Endothelial cell (in vitro differentiated cells): ENCODE measurements around the gene CPAMD8. TPM values are rescaled to one million over a fixed set of nuclear protein-coding genes. Genes with fewer than 3 reads are reported as not detected.

Experiments used
- DNase-seq: peaks from one replicate; pipeline ENCODE4 v3.0.0; 2021; ENCODE audit warnings: low spot score
- H3K27ac Mint-ChIP-seq: one replicate; pipeline ENCODE4 v1.8.0; 2021; ENCODE audit warnings: mixed read lengths, inconsistent platforms; ENCODE audit not compliant: unreplicated experiment
- H3K27me3 Mint-ChIP-seq: one replicate; pipeline ENCODE4 v1.8.0; 2021; ENCODE audit warnings: mild to moderate bottlenecking, moderate library complexity, mixed read lengths, inconsistent platforms; ENCODE audit not compliant: unreplicated experiment
- H3K36me3 Mint-ChIP-seq: one replicate; pipeline ENCODE4 v1.8.0; 2021; ENCODE audit warnings: mild to moderate bottlenecking, low read depth, mixed read lengths, inconsistent platforms; ENCODE audit not compliant: unreplicated experiment
- H3K4me1 Mint-ChIP-seq: one replicate; pipeline ENCODE4 v1.8.0; 2021; ENCODE audit warnings: mild to moderate bottlenecking, mixed read lengths, inconsistent platforms; ENCODE audit not compliant: unreplicated experiment
- H3K4me3 Mint-ChIP-seq: one replicate; pipeline ENCODE4 v1.8.0; 2021; ENCODE audit warnings: mild to moderate bottlenecking, mixed read lengths, inconsistent platforms; ENCODE audit not compliant: unreplicated experiment
- H3K9me3 Mint-ChIP-seq: one replicate; pipeline ENCODE4 v1.8.0; 2021; ENCODE audit warnings: mixed read lengths, inconsistent platforms; ENCODE audit not compliant: unreplicated experiment
- CTCF ChIP-seq: fragments of 200-600 bp; sonication (generic); IDR thresholded peaks from one replicate; pipeline ENCODE4 v1.5.0; 2021; ENCODE audit warnings: antibody characterized with exemption; ENCODE audit not compliant: unreplicated experiment
- total RNA-seq: library from RNA; stranded (reverse); fragmentation: NEBNext Ultra II Directional; extraction: Animal tissue kit (Norgen Biotek cat#: 25700); gene quantifications from one replicate; pipeline ENCODE4 v1.2.1, GENCODE V29; 2021; ENCODE audit not compliant: unreplicated experiment

CPAMD8 gene
- total RNA-seq, 1 donor from 2014 or later: 4.8 TPM

- Mint-ChIP-seq H3K4me3 (no peak overlapping the region), H3K4me1 (peaks cover 2% of the 10 kb centered on the region), H3K36me3 (peaks cover 38% of the 10 kb centered on the region), H3K9me3 (no peaks in the 10 kb centered on the region), H3K27ac (no peak overlapping the region), H3K27me3 (peaks cover 6% of the 10 kb centered on the region)
- no peak for TF ChIP-seq CTCF
- no peak for DNase-seq
Observed at GRCh38 chr19:16859626-16860025, 167.0 kb downstream of the CPAMD8 start.

- no peak for DNase-seq
- TF ChIP-seq CTCF: no peak
- H3K4me3 Mint-ChIP-seq: no peak overlapping the region
- no peaks in the 10 kb centered on the region for H3K4me1 Mint-ChIP-seq
- H3K27ac Mint-ChIP-seq: no peak overlapping the region
- H3K27me3 Mint-ChIP-seq: peaks cover 6% of the 10 kb centered on the region
- no peaks in the 10 kb centered on the region for H3K9me3 Mint-ChIP-seq
- H3K36me3 Mint-ChIP-seq: peaks cover 34% of the 10 kb centered on the region
Observed at GRCh38 chr19:16856091-16856490, 170.5 kb downstream of the CPAMD8 start.

GRCh38 chr19:16853066-16853465 is 173.5 kb downstream of the CPAMD8 start:
- Mint-ChIP-seq H3K4me3 (no peak overlapping the region), H3K27me3 (peaks cover 2% of the 10 kb centered on the region), H3K27ac (no peak overlapping the region), H3K36me3 (peaks cover 39% of the 10 kb centered on the region), H3K4me1 (no peaks in the 10 kb centered on the region), H3K9me3 (no peaks in the 10 kb centered on the region)
- no peak for TF ChIP-seq CTCF
- no peak for DNase-seq

GRCh38 chr19:16851031-16851712 is 175.4 kb downstream of the CPAMD8 start:
- no peak for TF ChIP-seq CTCF
- H3K27ac Mint-ChIP-seq: no peak overlapping the region
- H3K4me3 Mint-ChIP-seq: peak overlapping the region; percentile 59
- no peaks in the 10 kb centered on the region for H3K4me1 Mint-ChIP-seq
- peaks cover 43% of the 10 kb centered on the region for H3K36me3 Mint-ChIP-seq
- H3K9me3 Mint-ChIP-seq: no peaks in the 10 kb centered on the region
- no peak for DNase-seq
- H3K27me3 Mint-ChIP-seq: peaks cover 8% of the 10 kb centered on the region

GRCh38 chr19:16850133-16850532 is 176.5 kb downstream of the CPAMD8 start:
- H3K9me3 Mint-ChIP-seq: no peaks in the 10 kb centered on the region
- H3K27ac Mint-ChIP-seq: no peak overlapping the region
- DNase-seq: no peak
- H3K4me3 Mint-ChIP-seq: no peak overlapping the region
- peaks cover 42% of the 10 kb centered on the region for H3K36me3 Mint-ChIP-seq
- H3K27me3 Mint-ChIP-seq: peaks cover 8% of the 10 kb centered on the region
- no peaks in the 10 kb centered on the region for H3K4me1 Mint-ChIP-seq
- no peak for TF ChIP-seq CTCF
